ENCODE data around the gene RIMS1. TPM values are rescaled to one million over a fixed set of nuclear protein-coding genes. Genes with fewer than 3 reads are reported as not detected.

Gene RIMS1
- total RNA-seq, 1 experiment from 2014 or later: 1.1 TPM

DNA sequence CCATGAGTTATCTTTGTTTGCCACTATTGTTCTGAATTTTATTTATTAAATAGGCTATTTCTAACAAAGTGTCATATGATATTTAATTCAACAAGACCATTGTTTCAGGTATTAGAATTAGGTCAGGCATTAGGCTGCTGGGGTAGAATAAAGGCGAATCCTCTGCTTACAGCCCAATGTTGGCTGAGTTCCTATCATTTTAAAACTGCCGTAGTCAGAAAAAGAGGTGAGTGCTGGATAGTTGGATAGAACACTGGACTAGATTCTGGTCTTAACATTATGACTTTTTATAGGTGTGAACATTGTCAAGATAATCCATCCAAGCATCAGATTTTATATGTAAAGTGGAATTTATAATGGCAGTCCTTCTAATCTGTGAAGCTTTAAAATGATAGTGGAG is 6.3 kb downstream of the RIMS1 start:
- H3K4me1 Mint-ChIP-seq: no peaks in the 10 kb centered on the region
- no peaks in the 10 kb centered on the region for H3K36me3 Mint-ChIP-seq
- peaks cover 10% of the 10 kb centered on the region for H3K27me3 Mint-ChIP-seq (ENCODE audit: low read depth)
- ATAC-seq (no peak), DNase-seq (ENCODE audit: low spot score) (no peak)
- H3K9me3 Mint-ChIP-seq: no peaks in the 10 kb centered on the region
- H3K27ac Mint-ChIP-seq: no peak overlapping the region
- POLR2A ChIA-PET: no interaction called here
- TF ChIP-seq ZMAT4 (CRISPR knock-in tag; IDR thresholded peaks at IDR 0.05) (no peak), KAT7 (CRISPR knock-in tag; IDR thresholded peaks at IDR 0.05; ENCODE audit: borderline replicate concordance) (no peak), SMAD3 (CRISPR knock-in tag; IDR thresholded peaks at IDR 0.05; ENCODE audit: borderline replicate concordance) (no peak), CREB1 (CRISPR knock-in tag; IDR thresholded peaks at IDR 0.05) (no peak), NR1H2 (CRISPR knock-in tag; IDR thresholded peaks at IDR 0.05) (no peak), NR2C2 (CRISPR knock-in tag; IDR thresholded peaks at IDR 0.05) (no peak), GRHL2 (CRISPR knock-in tag; IDR thresholded peaks at IDR 0.05; ENCODE audit: insufficient replicate concordance, severe bottlenecking) (no peak), SMAD4 (CRISPR knock-in tag; IDR thresholded peaks at IDR 0.05) (no peak), FOXP1 (CRISPR knock-in tag; IDR thresholded peaks at IDR 0.05; ENCODE audit: borderline replicate concordance) (no peak), ZBTB21 (CRISPR knock-in tag; IDR thresholded peaks at IDR 0.05; ENCODE audit: borderline replicate concordance) (no peak), ZSCAN18 (CRISPR knock-in tag; IDR thresholded peaks at IDR 0.05) (no peak), ZBTB43 (CRISPR knock-in tag; IDR thresholded peaks at IDR 0.05) (no peak), EMX1 (CRISPR knock-in tag; IDR thresholded peaks at IDR 0.05) (no peak), FOXJ3 (CRISPR knock-in tag; IDR thresholded peaks at IDR 0.05; ENCODE audit: borderline replicate concordance) (no peak), JAZF1 (CRISPR knock-in tag; IDR thresholded peaks at IDR 0.05) (no peak), RORB (CRISPR knock-in tag; IDR thresholded peaks at IDR 0.05) (no peak), TEAD4 (CRISPR knock-in tag; IDR thresholded peaks at IDR 0.05) (no peak), HMGA2 (CRISPR knock-in tag; IDR thresholded peaks at IDR 0.05) (no peak)
- TF ChIP-seq, protein P1, sequence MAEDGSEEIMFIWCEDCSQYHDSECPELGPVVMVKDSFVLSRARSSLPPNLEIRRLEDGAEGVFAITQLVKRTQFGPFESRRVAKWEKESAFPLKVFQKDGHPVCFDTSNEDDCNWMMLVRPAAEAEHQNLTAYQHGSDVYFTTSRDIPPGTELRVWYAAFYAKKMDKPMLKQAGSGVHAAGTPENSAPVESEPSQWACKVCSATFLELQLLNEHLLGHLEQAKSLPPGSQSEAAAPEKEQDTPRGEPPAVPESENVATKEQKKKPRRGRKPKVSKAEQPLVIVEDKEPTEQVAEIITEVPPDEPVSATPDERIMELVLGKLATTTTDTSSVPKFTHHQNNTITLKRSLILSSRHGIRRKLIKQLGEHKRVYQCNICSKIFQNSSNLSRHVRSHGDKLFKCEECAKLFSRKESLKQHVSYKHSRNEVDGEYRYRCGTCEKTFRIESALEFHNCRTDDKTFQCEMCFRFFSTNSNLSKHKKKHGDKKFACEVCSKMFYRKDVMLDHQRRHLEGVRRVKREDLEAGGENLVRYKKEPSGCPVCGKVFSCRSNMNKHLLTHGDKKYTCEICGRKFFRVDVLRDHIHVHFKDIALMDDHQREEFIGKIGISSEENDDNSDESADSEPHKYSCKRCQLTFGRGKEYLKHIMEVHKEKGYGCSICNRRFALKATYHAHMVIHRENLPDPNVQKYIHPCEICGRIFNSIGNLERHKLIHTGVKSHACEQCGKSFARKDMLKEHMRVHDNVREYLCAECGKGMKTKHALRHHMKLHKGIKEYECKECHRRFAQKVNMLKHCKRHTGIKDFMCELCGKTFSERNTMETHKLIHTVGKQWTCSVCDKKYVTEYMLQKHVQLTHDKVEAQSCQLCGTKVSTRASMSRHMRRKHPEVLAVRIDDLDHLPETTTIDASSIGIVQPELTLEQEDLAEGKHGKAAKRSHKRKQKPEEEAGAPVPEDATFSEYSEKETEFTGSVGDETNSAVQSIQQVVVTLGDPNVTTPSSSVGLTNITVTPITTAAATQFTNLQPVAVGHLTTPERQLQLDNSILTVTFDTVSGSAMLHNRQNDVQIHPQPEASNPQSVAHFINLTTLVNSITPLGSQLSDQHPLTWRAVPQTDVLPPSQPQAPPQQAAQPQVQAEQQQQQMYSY (CRISPR knock-in tag; IDR thresholded peaks at IDR 0.05): no peak
- TF ChIP-seq, protein P2, sequence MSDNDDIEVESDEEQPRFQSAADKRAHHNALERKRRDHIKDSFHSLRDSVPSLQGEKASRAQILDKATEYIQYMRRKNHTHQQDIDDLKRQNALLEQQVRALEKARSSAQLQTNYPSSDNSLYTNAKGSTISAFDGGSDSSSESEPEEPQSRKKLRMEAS (CRISPR knock-in tag; IDR thresholded peaks at IDR 0.05): no peak
- CTCF ChIA-PET: no interaction called here
- no peak overlapping the region for H3K4me3 Mint-ChIP-seq

- ChIA-PET POLR2A (no interaction called here), CTCF (no interaction called here)
- H3K27me3 Mint-ChIP-seq (ENCODE audit: low read depth): no peaks in the 10 kb centered on the region
- no peaks in the 10 kb centered on the region for H3K9me3 Mint-ChIP-seq
- H3K4me3 Mint-ChIP-seq: no peak overlapping the region
- H3K36me3 Mint-ChIP-seq: no peaks in the 10 kb centered on the region
- no peak for DNase-seq (ENCODE audit: low spot score)
- ATAC-seq: no peak
- H3K27ac Mint-ChIP-seq: no peak overlapping the region
- H3K4me1 Mint-ChIP-seq: peaks cover 7% of the 10 kb centered on the region; the same call in 1 of the 2 replicates
- TF ChIP-seq, protein P3, sequence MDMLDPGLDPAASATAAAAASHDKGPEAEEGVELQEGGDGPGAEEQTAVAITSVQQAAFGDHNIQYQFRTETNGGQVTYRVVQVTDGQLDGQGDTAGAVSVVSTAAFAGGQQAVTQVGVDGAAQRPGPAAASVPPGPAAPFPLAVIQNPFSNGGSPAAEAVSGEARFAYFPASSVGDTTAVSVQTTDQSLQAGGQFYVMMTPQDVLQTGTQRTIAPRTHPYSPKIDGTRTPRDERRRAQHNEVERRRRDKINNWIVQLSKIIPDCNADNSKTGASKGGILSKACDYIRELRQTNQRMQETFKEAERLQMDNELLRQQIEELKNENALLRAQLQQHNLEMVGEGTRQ (CRISPR knock-in tag; IDR thresholded peaks at IDR 0.05): no peak
- TF ChIP-seq AFF4 (CRISPR knock-in tag; IDR thresholded peaks at IDR 0.05; ENCODE audit: borderline replicate concordance) (no peak), NR3C1 (CRISPR knock-in tag; conservative IDR thresholded peaks at IDR 0.05; ENCODE audit: low read depth) (no peak), ATF1 (CRISPR knock-in tag; IDR thresholded peaks at IDR 0.05) (no peak)
- TF ChIP-seq, protein P2 (CRISPR knock-in tag; IDR thresholded peaks at IDR 0.05): no peak
Observed at GRCh38 chr6:71900642-71901041, 14.3 kb downstream of the RIMS1 start.

All from WTC11 (cell line).